HUDEP-2 (cell line): Measurements from ENCODE around the gene SERINC3.

Source experiments
- DNase-seq, 76 experiments: peaks; one replicate each; lab custom pipeline; 2025; ENCODE audit not compliant: unreplicated experiment in 76 of 76; lab: John Stamatoyannopoulos, UW

SERINC3 gene

GRCh38 chr20:44536175-44536574 is 14.3 kb upstream of the SERINC3 start:
- DNase-seq, result no peak

DNA sequence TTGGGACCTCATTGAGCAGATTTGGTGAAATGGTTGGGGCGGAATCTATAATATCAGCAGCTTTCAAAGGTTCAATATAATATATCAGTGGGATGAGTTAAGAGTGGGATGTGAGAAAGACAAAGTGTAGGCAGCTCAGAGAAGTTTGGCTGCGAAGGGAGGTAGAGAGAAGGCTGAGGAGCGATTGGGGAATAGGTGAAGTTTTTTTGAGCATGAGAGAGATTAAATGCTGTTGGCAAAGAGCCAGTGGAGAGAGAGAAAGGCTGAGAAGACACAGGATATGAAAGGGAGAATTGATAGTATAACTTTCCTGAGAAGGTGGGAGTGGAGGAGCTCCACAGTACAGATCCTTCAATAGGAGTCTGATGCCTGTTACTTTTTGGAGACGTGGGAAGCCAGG is 12.1 kb upstream of the SERINC3 start:
- peak in 21 of 76 experiments; percentile 7 to 50 (median 25) for DNase-seq

DNA sequence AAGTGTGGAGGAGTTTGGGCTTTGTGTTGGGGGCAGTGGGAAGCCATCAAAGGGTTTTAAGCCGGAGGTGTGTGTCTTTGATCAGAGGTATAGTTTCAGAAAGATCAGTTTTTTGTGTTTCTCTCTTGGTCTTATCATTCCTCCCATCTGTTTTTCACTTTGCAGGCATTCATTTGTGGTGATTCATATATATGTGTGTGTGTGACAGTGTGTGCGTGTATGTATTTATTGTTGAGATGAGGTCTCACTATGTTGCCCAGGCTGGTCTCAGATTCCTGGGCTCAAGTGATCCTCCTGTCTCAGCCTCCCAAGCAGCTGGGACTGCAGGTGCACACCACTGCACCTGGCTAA is 11.1 kb upstream of the SERINC3 start:
- DNase-seq, result peak in 12 of 76 experiments; percentile 10 to 62 (median 28)

DNA sequence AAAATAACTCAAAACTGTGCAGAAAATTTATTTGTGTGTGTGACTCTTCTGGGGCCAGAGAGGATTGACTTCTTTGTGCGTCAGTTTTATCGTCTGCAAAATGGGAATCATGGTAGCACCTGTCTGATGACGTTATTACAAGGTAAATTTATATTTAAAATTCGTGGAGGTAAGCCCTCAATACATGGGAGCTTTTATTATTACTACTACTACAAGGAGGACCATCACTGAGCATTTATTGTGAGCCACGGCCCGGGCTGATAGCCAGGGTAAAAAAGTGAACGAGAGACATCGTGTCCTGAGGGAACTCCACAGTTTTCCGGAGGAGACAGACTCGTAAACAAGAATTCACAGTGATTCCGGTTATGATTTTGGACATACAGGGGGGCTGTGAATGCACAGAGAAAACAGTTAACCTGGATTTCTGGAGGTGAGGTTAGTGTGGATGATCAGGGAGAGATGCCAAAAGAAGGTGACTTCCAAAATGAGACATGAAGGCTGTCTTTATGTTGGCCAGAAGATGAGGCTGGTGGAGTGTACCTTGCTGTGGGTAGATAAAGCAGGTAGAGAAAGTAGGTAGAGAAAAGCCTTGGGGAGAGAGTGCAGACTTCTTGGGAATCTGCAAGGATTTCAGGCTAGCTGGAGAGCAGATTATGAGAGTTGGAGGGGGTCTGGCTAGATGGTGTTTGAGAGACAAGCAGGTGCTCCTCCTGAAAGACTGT is 10.6 kb upstream of the SERINC3 start:
- peak in 3 of 76 experiments; percentile 11 to 46 (median 26) for DNase-seq

GRCh38 chr20:44528309-44528708 is 6.4 kb upstream of the SERINC3 start:
- DNase-seq, result no peak

GRCh38 chr20:44527716-44528199 is 5.9 kb upstream of the SERINC3 start:
- DNase-seq, result peak in 13 of 76 experiments; percentile 9 to 45 (median 24)

DNA sequence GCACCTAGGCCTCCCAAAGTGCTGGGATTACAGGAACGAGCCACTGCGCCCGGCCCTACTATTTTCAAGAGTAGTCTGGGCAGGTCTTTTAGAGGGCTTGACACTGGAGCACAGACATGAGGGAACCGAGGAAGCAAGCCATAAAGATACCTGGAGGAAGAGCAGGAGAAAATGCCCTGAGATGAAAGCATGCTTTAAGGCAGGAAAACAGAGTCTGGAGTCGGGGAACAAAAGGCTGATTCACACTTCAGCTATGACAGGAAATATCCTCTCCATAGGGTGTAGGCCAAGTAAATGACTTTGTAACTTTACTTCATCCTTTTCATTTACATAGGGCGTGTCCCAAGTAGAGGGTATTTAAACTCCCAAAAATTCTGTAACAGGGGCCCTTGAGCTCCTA is 4.3 kb upstream of the SERINC3 start:
- DNase-seq, result no peak

- peak in 4 of 76 experiments; percentile 8 to 15 (median 12) for DNase-seq
Observed at GRCh38 chr20:44523746-44524145, 1.9 kb upstream of the SERINC3 start.

- no peak for DNase-seq
Observed at GRCh38 chr20:44522841-44523240, 971 bp upstream of the SERINC3 start.

DNA sequence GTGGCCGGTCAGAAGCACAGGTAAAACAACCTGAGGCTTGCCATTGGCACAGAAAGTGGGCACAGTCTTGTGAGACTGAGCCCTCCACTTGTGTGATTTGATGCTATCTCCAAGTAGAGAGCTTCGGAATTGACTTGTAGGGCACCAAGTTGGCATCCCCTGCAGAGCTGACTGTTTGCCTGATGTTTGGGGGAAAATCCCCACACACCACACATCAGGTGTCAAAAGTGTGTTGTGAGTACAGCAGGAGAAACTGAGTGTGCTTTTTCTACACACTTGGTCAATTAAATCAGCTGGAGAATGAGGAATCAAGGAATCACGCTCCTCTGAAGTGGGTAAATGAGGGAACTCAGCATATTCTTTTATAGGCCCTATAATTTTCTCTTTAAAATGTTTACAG is 989 bp downstream of the SERINC3 start:
- DNase-seq, result peak in 1 of 76 experiments; percentile 2

GRCh38 chr20:44518248-44518647 is 3.6 kb downstream of the SERINC3 start:
- peak in 2 of 76 experiments; percentile 12 to 14 for DNase-seq

- DNase-seq, result no peak
Observed at GRCh38 chr20:44517454-44517853, 4.4 kb downstream of the SERINC3 start.

DNA sequence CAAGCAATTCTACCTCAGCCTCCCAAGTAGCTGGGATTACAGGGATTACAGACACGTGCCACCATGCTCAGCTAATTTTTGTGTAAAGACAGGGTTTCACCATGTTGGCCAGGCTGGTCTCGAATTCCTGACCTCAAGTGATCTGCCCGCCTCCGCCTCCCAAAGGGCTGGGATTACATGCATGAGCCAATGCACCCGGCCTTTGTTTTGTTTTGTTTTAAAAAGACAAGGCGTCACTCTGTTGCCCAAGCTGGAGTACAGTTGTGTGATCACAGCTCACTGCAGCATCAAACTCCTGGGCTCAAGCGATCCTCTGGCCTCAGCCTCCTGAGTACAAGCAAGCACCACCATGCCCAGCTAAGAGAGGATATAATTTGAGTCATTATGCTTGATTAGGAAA is 5.4 kb downstream of the SERINC3 start:
- DNase-seq, result no peak

DNA sequence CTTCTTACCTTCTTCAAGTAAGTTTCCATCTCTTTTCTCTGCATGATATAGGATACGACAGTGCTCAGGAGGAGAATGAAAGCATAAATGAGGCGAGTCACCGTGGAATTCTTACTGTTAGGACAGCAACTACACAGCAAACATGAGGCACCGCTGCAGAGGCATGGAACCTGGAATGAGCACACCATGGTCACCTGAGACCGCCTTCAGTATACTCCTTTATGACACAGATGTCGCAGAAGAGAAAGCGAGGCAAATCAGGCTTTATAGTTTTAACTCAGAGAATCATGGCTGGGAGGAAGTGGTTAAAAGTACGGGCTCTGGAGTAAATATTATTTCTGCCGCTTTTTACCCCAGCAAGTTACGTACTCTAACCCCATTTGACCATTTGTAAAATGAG is 8.0 kb downstream of the SERINC3 start:
- no peak for DNase-seq

DNA sequence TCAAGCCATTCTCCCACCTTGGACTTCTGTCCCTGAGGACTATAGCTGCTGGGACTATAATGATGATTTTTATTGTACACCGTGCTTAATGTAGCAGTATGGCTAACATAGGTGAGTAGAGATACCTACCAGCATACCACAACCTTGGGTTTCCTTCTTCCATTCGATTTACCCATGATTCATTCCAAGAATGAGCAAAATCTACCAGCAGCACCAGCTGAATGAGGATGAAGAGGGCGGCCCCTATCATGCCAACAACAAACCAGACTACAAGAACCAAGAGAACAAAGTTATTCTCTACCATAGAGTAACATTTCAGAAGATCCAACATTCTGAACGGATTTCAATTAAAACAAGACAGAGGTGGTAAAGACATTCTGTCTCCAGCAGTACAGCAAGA is 12.1 kb downstream of the SERINC3 start:
- no peak for DNase-seq

DNA sequence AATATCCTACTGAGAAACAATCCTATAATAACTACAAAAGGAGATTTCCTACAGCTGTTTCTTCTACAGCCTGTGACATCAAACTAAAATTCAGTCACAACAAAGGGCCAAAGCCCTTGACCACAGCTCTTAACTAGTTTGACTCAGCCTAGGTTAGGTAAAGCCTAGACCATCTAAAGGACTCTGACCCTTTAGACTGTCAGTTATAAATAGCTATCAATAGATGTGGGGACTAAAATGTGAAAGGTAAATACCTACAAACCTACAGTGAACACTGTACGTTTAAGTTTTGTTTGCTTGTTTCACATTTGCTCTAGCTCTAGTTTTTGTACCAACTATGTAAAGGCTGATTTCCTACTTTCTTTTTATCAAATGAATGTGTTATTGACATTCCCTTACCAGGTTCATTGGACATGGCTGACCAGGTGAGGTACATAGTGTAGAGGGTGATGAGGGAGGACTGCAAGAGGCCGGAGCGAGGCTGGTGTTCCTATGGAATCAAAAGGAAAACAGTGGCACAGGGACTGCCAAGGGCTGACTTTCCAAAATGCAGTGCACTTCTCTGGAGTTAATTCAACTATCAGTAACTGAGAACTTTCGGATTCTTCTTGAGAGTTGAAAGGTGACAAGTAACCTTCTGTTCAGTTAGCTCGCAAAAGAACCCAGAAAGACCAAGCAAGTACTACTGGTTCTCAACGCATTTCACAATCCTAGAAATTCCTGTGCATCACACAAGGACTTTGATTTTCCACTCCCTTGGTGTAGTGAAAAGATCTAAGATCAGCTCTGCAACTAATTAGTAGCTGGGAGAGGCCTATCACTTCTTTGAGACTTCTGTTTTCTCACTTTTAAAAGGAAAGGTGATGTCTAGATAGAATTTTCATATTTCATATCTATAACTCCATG is 17.2 kb downstream of the SERINC3 start:
- no peak for DNase-seq

- no peak for DNase-seq
Observed at GRCh38 chr20:44502968-44503367, 18.9 kb downstream of the SERINC3 start.

DNA sequence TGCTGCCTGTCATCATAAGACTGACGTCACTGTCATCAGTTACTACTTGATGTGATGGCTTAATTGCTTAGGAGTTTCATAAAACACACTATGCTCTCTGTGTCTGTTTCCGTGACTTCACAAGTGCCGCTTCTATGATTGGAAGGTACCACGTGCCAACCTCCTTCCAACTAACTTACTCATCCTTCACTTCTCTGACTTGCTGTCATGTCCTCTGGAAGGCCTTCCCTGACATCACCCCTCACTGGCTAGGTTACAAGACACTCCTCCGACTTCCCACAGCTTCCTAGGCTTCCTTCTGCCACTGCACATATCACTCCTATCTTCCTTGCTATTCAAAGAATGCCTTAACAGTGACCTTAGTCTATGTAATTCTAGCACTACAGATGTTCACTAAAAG is 20.4 kb downstream of the SERINC3 start:
- no peak for DNase-seq

DNA sequence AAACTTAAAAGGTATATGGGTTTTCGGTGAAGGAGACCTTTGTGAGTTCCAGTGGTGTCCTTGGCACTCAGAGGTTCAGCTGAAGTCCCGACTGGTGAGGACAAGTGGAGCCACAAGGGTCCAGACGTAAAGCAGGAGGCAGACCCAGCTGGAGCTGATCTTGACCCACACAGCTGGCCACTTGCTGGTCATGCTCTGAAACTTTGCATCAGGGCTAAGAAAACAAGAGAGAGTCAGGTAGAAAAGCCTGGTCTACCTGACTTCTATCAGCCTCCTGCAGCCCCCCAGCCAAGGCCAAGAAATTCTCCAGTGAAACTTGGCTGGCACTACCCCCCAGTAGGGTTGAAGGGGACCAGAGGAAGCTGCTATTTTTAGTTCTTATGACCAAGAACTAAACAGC is 21.6 kb downstream of the SERINC3 start:
- no peak for DNase-seq

DNA sequence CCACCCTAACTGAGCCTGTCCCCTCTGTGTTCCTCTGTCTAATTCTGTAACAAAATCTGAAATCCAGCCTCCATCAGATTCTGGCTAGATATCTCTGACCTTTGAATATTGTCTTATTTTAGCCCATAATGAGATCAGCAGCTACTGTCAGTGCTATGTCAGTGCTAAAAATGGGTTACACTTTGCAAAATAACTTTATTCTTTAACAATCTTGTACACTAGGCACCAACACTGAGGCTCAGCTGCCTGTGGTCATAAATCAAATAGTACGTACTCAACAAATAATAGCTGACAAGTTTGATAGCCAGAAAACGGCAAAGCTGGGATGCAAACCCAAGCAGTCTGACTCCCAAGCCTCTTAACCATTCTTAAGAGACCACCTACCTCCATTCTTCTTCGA is 24.1 kb downstream of the SERINC3 start:
- no peak for DNase-seq

GRCh38 chr20:44496976-44497375 is 24.9 kb downstream of the SERINC3 start:
- no peak for DNase-seq
